GM06990 (cell line): ENCODE data around the gene TENM4.
A peak's percentile ranks its signal among the peaks of the same experiment; 100 is the strongest.

ENCODE experiments used
- DNase-seq: peaks from one replicate; pipeline ENCODE4 v3.0.0-alpha.2; 2011; ENCODE audit not compliant: insufficient read length; ENCODE audit errors: extremely low read depth
- H3K27me3 ChIP-seq: replicated peaks from 2 replicates; pipeline ENCODE4 v1.6.0; 2011; ENCODE audit warnings: low read length; ENCODE audit not compliant: control insufficient read depth, insufficient read depth
- H3K36me3 ChIP-seq: 2 replicates; pipeline ENCODE4 v1.5.1; 2011; ENCODE audit warnings: low read length; ENCODE audit not compliant: control insufficient read depth, insufficient read depth
- H3K4me3 ChIP-seq: replicated peaks from 2 replicates; pipeline ENCODE4 v1.5.1; 2011; ENCODE audit warnings: low read depth, mild to moderate bottlenecking, control low read depth, low read length
- TF ChIP-seq, protein P1 (sequence below): IDR thresholded peaks from 2 replicates; pipeline ENCODE4 v1.5.1; 2011; ENCODE audit warnings: low read length, control low read depth, mild to moderate bottlenecking, inconsistent platforms; ENCODE audit not compliant: insufficient read depth, poor library complexity, severe bottlenecking

Gene TENM4

DNA sequence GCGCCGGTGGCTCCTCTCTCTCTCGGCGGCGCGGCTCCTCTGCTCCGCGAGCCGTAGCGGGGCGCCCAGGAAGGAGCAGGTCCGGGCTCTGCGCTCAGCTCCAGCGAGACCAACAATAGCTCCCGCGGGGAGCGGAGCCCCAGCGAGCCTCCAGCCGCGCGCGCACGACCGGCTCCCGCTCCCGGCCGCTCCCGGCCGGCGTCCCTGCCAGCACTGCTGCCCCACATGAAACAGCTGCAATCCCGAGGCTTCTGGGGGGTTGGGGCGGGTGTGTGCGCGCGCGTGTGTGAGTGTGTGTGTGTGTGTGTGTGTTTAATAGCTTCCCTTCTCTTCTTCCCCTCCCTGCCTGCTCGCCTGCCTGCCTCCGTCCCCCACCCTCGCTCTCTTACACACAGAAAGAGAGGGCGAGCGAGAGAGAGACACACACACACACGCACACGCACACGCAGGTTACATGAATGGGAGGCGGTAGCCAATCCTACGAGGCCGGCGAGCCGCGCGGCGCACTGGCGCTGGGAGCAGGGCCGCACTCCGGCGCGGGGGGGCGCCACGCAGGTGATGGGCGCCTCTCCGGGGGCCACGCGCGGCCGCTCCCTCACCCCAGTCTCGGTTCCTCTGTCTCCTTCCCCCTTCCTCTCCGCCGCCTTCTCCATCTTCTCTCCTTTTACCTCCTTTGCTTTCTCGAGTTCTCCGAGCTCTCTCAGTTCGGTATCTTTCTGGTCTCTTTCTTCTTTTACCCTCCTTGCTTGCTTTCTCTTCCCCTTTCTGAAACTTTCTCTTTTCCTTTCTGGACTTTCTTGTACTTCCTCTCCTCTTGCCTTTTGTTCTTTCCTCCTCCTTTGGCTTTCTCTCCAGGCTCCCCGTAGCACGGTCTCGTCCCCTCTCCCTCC is at the start of gene TENM4:
TSS of gene TENM4 (minus strand) at position 460 of the 890 bp plus-strand sequence. CDS start 371,086 bp downstream, outside the sequence.
- TF ChIP-seq, protein P1, sequence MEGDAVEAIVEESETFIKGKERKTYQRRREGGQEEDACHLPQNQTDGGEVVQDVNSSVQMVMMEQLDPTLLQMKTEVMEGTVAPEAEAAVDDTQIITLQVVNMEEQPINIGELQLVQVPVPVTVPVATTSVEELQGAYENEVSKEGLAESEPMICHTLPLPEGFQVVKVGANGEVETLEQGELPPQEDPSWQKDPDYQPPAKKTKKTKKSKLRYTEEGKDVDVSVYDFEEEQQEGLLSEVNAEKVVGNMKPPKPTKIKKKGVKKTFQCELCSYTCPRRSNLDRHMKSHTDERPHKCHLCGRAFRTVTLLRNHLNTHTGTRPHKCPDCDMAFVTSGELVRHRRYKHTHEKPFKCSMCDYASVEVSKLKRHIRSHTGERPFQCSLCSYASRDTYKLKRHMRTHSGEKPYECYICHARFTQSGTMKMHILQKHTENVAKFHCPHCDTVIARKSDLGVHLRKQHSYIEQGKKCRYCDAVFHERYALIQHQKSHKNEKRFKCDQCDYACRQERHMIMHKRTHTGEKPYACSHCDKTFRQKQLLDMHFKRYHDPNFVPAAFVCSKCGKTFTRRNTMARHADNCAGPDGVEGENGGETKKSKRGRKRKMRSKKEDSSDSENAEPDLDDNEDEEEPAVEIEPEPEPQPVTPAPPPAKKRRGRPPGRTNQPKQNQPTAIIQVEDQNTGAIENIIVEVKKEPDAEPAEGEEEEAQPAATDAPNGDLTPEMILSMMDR, result peak; percentile 2
- peaks cover 8% of the 10 kb centered on the region for H3K27me3 ChIP-seq
- DNase-seq, result peak; percentile 52
- no peaks in the 10 kb centered on the region for H3K36me3 ChIP-seq
- peak within 1 kb of the TSS; percentile 29 for H3K4me3 ChIP-seq

DNA sequence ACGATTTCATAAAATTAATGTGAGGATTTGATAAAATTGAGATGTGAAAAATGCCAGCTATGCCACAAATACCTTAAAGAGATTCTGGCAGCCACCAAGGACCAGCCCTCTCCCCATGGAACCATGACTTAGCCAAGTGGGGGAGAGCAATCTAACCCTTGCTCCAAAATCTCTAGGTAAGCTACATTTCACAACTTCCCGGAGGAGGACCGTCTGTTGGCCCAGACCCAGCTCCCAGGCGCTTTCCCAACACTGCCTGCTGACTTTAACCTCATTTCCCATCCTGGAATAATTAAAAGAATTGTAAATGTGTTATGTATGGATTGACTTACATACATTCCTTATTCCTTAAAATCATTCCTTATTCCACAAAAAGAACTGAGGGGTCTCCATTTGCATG is 47.5 kb upstream of the TENM4 start:
- H3K27me3 ChIP-seq, result no peaks in the 10 kb centered on the region
- no peak overlapping the region for H3K4me3 ChIP-seq
- no peak for DNase-seq
- TF ChIP-seq, protein P1, result no peak
- H3K36me3 ChIP-seq, result no peaks in the 10 kb centered on the region

DNA sequence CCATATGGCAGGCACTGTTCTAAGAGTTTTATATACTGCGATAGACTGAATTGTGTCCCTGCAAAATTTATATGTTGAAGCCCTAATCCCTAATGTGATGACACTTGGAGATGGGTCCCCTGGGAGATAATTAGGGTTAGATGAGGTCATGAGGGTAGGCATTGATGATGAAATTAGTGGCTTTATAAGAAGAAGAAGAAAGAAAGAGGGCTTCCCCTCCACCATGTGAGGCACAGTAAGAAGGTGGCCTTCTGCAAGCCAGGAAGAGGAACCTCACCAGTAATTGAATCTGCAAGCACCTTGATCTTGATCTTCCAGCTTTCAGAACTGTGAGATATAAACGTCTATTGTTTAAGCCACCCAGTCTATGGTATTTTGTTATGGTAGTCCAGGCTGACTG is 46.6 kb upstream of the TENM4 start:
- TF ChIP-seq, protein P1, result no peak
- DNase-seq, result no peak
- Histone ChIP-seq H3K27me3 (no peaks in the 10 kb centered on the region), H3K4me3 (no peak overlapping the region), H3K36me3 (no peaks in the 10 kb centered on the region)

DNA sequence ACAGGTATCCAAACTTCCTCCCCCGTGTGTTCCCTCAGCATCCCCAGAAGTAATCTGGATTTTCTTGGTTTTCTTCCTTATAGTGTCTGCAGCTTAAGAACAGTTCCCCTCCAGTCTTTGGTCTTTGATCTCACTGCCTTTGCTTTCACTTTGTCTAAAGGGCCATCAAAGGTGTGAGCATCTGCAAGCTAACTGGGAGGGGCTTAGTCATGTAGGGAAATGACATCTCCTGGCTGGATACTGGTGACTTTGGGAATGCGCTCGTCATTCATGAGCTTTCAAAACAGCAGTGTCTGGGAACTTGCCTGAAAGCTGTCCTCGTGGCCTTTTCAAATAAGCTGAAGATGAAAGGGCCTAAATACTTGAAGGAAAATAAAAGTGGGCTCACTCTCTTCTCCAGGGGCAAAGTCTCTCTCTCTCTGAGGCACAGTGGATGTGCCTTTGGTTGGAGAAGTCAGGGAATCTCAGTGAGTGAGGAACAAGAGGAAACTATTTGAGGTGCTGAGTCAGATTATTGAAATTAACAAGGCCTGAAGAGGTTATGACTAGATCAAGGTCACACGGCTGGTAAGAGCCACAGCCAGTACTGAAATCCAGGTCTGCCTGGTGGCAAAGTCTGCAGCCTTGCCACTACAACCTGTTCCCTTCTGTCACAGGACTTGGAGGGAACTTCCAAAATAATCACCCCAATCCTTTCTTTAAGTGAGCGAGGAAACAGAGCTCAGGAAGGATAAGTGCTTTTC is 45.6 kb upstream of the TENM4 start:
- TF ChIP-seq, protein P1, result no peak
- no peak for DNase-seq

DNA sequence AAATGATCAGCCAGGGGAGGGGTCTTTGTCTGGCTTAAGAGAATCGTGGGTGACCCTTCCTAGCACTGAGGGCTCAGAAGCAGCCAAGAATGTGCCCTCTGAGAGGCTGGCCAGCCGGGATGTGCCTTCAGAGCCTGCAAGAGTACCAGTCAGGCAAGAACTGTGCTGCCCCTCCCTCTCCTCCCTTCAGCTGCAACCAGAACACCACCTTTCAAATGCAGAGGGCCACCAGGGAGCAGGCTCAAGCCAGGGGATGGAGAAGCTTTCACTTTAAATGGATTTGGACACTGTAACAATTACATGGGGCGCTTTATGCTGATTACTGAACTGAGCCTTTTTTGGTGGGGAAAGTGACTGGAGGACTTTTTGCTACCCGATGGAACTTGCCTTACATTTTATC is 44.9 kb upstream of the TENM4 start:
- TF ChIP-seq, protein P1, result no peak
- no peak for DNase-seq
- Histone ChIP-seq H3K4me3 (no peak overlapping the region), H3K36me3 (no peaks in the 10 kb centered on the region), H3K27me3 (no peaks in the 10 kb centered on the region)

More for the DNA sequence above, 45.6 kb upstream of the TENM4 start:
- Histone ChIP-seq H3K27me3 (no peaks in the 10 kb centered on the region), H3K4me3 (no peak overlapping the region), H3K36me3 (no peaks in the 10 kb centered on the region)
